Hippocampal formation (tissue), 2 donors: ENCODE data around the gene SLC38A11.
A peak's percentile ranks its signal among the peaks of the same experiment; 100 is the strongest.

Source experiments
- DNase-seq, 2 donors: peaks; one replicate each; lab custom pipeline; 2025; lab: John Stamatoyannopoulos, UW

SLC38A11 gene

DNA sequence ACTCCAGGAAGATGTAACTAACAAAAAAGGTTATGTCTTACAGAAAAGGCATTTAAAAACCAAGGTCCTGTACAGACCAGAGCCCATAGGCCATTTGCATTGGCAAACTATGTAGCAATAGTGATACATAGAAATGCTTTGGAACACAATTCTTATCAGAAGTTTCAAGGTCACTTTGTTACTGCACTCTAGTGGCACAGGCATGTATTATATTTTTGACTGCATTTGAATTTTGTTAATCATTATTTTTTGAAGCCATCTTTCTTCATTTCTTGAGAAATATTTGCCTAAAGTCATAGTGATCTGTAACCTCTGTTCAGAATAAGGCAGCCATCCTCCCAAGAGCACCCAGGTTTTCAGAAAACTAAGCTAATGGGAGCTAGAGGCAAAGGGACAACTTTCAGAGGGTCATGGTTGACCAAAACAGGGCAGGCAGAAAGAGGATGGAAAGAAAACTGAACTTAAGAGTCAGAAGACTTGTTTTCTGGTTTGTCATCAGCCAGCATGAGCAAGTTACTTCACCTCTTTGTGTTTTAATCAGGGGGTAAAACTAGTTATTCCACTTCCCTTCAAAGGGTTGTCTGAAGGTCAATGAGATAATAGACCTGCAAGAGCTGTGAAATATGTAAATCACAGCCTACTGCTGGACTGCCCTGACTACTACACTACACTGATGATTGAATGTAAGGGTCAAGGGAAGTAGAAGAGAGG is 41.5 kb downstream of the SLC38A11 start:
- DNase-seq: no peak

GRCh38 chr2:164913011-164913410 is 42.3 kb downstream of the SLC38A11 start:
- DNase-seq: no peak

DNA sequence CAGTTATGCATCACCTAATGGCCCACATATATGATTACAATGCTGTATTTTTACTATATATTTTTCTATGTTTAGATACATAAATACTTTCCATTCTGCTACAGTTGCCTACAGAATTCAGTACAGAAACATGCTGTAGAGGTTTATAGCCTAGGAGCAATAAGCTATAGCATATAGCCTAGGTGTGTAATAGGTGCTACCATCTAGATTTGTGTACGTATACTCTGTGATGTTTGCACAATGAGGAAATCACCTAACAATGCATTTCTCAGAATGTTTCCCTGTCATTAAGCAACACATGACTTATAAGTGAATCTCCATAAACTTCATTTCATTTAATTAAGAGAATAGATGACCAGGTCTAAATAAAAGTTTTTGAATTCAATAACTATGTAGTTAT is 43.5 kb downstream of the SLC38A11 start:
- no peak for DNase-seq

- DNase-seq: no peak
These were observed 45.0 kb downstream of the SLC38A11 start for GRCh38 chr2:164910101-164910899.

GRCh38 chr2:164906947-164907346 is 48.4 kb downstream of the SLC38A11 start:
- no peak for DNase-seq

DNA sequence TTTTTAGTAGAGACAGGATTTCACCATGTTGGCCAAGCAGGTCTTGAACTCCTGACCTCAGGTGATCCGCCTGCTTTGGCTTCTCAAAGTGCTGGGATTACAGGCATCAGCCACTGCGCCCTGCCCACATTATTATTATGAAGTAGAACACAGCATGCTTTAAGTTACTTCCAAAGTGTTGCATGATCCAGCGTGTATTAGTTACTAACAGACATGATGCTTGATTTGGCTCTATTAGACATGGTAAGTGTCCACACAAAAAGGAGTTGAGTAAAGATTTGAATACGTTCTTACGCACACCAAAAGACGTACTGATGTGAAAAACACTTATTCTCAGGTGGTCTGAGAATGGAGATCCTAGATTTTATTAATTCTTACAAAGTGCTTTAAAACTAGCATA is 50.0 kb downstream of the SLC38A11 start:
- DNase-seq: no peak

DNA sequence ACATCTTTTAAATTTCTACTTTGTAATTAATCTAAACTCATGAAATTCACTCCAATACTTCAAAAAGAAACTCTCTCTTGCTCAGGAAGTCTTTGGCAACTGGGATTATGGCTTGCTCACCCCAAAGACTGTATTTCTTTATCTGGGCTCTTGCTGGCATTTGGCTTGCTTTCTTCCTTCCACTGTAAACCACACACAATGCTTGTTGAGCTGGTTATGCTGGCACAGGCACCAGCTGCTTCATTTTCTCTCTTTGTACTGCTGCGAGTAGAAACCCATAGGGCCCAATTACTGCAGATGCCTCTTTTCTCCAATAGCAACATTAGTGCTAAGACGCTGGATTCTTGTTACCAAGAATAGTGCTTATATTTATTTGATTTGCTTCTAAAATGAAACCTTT is 51.4 kb downstream of the SLC38A11 start:
- peak in 1 of 2 donors; percentile 15 for DNase-seq

DNA sequence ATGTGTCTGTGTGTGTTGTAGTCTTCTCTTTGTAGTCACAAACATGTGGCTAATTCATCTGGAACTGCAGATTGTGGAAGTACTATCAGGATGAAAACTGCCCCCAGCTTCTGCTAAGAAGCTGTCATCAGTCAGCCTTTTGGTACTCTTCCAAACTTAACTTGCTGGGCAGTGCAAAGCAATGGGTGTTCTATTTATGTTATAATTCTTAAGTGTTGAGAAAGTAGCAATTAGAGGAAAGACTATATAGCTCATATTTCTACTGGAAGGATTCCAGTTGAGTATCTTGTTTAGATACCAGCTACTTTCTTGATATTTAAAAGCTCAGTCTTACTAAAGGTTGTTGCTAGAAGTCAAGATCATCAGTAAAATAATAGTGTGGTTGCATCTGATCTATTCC is 52.1 kb downstream of the SLC38A11 start:
- no peak for DNase-seq

GRCh38 chr2:164899121-164899520 is 56.2 kb downstream of the SLC38A11 start:
- no peak for DNase-seq

DNA sequence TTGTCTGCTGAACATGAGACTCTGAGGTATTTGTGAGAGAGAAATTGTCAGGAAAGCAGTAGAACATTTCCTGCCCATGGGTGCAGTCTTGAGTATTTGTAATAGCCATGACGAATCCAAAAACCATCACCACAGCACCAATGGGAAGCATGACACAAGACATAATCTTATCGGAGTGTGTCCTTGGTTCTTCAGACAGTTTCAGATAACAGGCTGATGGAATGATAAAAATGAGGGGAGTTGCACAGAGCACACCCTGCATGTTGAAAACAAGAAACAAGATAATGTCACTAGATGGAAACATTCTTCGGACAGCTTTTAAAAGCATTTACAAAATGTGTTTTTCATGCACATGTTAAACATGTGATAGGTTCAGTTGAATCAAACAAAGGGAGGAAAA is 56.9 kb downstream of the SLC38A11 start:
- DNase-seq: no peak

DNA sequence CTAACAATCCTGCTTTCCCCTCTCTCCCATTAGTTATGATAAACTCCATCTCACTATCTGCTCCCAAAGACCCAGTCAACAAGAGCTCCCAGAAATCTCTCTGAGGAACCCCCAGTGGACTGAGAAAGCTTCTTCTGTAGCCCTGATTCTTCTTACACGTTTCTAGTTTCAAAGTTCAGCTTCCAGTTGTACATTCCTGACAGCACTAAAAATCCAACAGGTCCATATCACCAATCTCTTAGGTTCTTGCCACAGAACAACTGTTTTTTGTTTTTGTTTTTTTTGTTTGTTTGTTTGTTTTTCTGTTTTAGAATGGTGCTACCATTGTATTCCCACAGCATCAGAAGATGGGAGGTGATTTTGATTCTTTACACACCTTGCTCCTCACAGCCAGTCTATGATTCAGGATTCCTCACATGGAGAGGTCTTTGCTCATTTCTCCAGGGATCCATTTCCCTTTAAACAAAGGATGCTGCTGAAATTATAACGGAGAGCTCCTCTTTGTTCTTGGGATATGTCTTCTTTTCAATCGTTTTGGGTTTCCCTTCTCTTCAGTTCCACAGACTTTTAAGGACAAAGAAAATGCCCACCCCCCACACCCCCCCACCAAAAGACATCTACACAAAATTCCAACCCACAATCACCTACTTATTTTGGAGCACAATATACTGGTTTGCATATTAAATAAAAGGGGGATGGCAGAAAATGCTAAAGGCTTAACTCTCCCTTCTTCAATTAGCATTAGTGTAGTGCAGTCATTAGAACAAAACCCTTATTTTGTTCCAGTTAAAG is 57.7 kb downstream of the SLC38A11 start:
- no peak for DNase-seq

GRCh38 chr2:164896634-164897355 is 58.5 kb downstream of the SLC38A11 start:
- DNase-seq: no peak

GRCh38 chr2:164896226-164896625 is 59.1 kb downstream of the SLC38A11 start:
- no peak for DNase-seq

DNA sequence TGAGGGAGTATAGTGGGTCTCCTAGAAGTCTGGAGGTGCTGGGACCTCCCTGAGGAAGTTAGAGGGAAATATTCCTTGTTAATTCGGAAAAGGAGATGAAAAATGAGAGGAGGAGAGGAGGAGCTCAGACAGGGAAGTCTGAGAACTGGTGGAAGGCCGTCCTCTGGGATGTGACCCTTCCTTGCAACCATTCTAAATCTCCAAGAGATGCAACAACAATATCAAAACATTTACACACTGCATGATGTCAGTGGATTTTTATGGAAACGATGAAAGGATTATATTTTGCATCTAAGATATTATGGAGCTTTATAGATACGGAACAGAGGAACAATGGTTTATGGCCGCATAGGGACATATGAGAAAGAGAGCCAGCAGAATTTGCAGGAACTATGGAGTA is 63.9 kb downstream of the SLC38A11 start:
- DNase-seq: no peak

- DNase-seq: no peak
These were observed 64.8 kb downstream of the SLC38A11 start for GRCh38 chr2:164890544-164890943.

- no peak for DNase-seq
These were observed 66.7 kb downstream of the SLC38A11 start for GRCh38 chr2:164888592-164888991.

DNA sequence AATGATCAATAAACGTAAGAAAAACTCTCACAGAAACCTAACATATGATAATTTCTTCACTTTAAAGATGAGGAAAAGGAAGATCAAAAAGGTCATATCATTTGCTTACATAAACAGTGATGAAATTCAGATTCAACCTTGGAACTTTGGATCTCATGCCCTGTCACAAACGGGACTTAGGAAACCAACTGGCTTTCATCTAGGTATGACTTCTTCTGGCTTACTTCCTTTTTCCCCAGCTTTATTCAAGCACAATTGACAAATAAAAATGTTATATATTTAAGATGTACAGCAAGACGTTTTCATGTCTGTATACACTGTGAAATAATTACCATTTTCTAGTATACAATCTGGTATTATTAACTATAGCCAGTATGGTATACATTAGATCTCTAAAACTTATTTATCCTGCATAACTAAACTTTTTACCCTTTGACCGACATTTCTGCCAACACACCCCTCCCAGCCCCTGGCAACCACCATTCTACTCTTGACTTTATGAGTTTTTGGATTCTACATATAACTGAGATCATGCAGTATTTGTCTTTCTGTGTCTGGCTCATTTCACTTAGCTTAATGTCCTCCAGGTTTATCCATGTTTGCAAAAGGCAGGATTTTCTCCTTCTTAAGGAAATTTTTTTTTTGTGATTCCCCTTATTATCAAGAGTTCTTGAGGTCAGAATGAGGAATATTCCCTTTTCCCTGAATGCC is 67.7 kb downstream of the SLC38A11 start:
- DNase-seq: no peak

GRCh38 chr2:164882276-164882675 is 73.0 kb downstream of the SLC38A11 start:
- no peak for DNase-seq

- DNase-seq: no peak
These were observed 73.8 kb downstream of the SLC38A11 start for GRCh38 chr2:164881524-164881923.

- no peak for DNase-seq
These were observed 75.3 kb downstream of the SLC38A11 start for GRCh38 chr2:164879901-164880535.

DNA sequence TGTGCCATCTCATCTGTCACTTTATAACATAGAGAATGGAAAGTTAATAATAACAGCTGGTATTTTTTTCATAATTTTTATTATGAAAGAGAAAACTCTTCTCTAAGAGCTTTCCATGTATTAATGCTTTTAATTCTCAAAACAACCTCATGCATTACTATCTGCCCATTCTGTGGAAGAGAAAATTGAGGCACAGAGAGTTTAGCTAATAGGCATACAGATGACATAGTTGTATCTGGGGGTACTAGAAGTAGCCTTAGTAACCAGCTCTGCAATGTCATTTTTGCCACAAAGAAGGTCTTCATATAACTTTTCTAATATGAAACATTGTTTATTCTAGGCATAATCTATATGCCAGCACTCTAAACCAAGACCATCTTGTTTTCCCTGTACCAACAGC is 77.4 kb downstream of the SLC38A11 start:
- DNase-seq: no peak
